ENCODE measurements around the gene MANSC1.

MANSC1 gene

GRCh38 chr12:12290206-12290605 is 59.8 kb downstream of the MANSC1 start:
- H3K27ac ChIP-seq = no peak overlapping the region
- DNase-seq = no peak
- H3K4me3 ChIP-seq (ENCODE audit: low read depth, low read length) = no peak overlapping the region
- in situ Hi-C loops (cut with HindIII; ENCODE audit: low pct_ligation_motif_present, low sequenced_read_pairs) = no loop called here
- H3K36me3 ChIP-seq (replicated peaks) = no peaks in the 10 kb centered on the region
- H3K27me3 ChIP-seq (replicated peaks) = no peaks in the 10 kb centered on the region
- no peak for TF ChIP-seq CTCF (IDR thresholded peaks at IDR 0.05; ENCODE audit: low read depth, low read length, missing control alignments)

- H3K4me3 ChIP-seq (ENCODE audit: low read depth, low read length) = no peak overlapping the region
- no peak for TF ChIP-seq CTCF (IDR thresholded peaks at IDR 0.05; ENCODE audit: low read depth, low read length, missing control alignments)
- in situ Hi-C loops (cut with HindIII; ENCODE audit: low pct_ligation_motif_present, low sequenced_read_pairs) = no loop called here
- DNase-seq = no peak
- H3K27me3 ChIP-seq (replicated peaks) = no peaks in the 10 kb centered on the region
- H3K36me3 ChIP-seq (replicated peaks) = no peaks in the 10 kb centered on the region
- H3K27ac ChIP-seq = no peak overlapping the region
Measured at GRCh38 chr12:12286441-12286840, 63.6 kb downstream of the MANSC1 start.

GRCh38 chr12:12282761-12283425 is 67.1 kb downstream of the MANSC1 start:
- in situ Hi-C loops (cut with HindIII; ENCODE audit: low pct_ligation_motif_present, low sequenced_read_pairs) = no loop called here
- H3K4me3 ChIP-seq (ENCODE audit: low read depth, low read length) = no peak overlapping the region
- DNase-seq = peak; percentile 47
- no peak overlapping the region for H3K27ac ChIP-seq
- H3K36me3 ChIP-seq (replicated peaks) = no peaks in the 10 kb centered on the region
- H3K27me3 ChIP-seq (replicated peaks) = no peaks in the 10 kb centered on the region
- no peak for TF ChIP-seq CTCF (IDR thresholded peaks at IDR 0.05; ENCODE audit: low read depth, low read length, missing control alignments)

GRCh38 chr12:12282202-12282601 is 67.8 kb downstream of the MANSC1 start:
- no peak for TF ChIP-seq CTCF (IDR thresholded peaks at IDR 0.05; ENCODE audit: low read depth, low read length, missing control alignments)
- in situ Hi-C loops (cut with HindIII; ENCODE audit: low pct_ligation_motif_present, low sequenced_read_pairs) = no loop called here
- no peak for DNase-seq

GRCh38 chr12:12281134-12281533 is 68.9 kb downstream of the MANSC1 start:
- Histone ChIP-seq H3K36me3 (replicated peaks) (no peaks in the 10 kb centered on the region), H3K27ac (no peak overlapping the region), H3K4me3 (ENCODE audit: low read depth, low read length) (no peak overlapping the region), H3K27me3 (replicated peaks) (no peaks in the 10 kb centered on the region)
- no peak for DNase-seq
- TF ChIP-seq CTCF (IDR thresholded peaks at IDR 0.05; ENCODE audit: low read depth, low read length, missing control alignments) = no peak
- in situ Hi-C loops (cut with HindIII; ENCODE audit: low pct_ligation_motif_present, low sequenced_read_pairs) = no loop called here

More at GRCh38 chr12:12282202-12282601, 67.8 kb downstream of the MANSC1 start:
- no peak overlapping the region for H3K4me3 ChIP-seq (ENCODE audit: low read depth, low read length)
- H3K27me3 ChIP-seq (replicated peaks) = no peaks in the 10 kb centered on the region
- H3K27ac ChIP-seq = no peak overlapping the region
- H3K36me3 ChIP-seq (replicated peaks) = no peaks in the 10 kb centered on the region

- in situ Hi-C loops (cut with HindIII; ENCODE audit: low pct_ligation_motif_present, low sequenced_read_pairs) = no loop called here
- Histone ChIP-seq H3K27ac (no peak overlapping the region), H3K36me3 (replicated peaks) (no peaks in the 10 kb centered on the region), H3K27me3 (replicated peaks) (no peaks in the 10 kb centered on the region), H3K4me3 (ENCODE audit: low read depth, low read length) (no peak overlapping the region)
- no peak for TF ChIP-seq CTCF (IDR thresholded peaks at IDR 0.05; ENCODE audit: low read depth, low read length, missing control alignments)
- no peak for DNase-seq
Measured at GRCh38 chr12:12278899-12279298, 71.1 kb downstream of the MANSC1 start.

All from brain microvascular endothelial cell (primary cell).